ENCODE measurements around the gene HSD17B2.
"Not testable (repeated sequence)": the region's sequence is repeated elsewhere in the genome, so short reads cannot be mapped to it uniquely, and the experiment has no call there.

HSD17B2 gene

DNA sequence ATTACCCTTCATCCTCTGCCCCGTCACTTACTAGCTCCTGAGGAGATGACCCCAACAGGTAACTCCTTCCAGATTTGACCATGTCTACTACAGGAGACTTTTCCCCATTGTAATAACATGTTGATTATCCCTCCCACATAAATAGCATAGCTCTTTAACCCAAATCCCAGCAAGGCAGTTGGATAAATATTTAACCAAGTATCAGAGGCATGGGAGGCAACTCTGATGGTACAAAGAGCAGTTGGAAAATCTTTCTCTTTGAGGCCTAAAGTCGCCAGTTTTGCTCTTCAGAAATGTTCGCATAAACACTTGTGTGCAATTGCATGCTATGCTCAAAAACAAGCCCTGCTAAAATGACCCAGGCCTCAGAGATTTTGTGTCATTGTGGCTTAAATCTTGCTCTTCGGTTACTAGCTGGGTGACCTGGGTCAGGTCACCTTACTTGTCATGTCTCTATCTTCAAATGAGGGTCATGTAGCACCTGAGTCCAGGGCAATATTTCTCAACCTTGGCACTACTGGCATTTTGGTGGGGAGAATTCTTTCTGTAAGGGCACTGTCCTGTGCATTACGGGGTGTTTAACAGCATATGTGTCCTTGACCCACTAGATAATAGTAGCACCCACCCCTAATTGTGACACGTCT, 48.8 kb downstream of the HSD17B2 start:
- no peak for DNase-seq

DNA sequence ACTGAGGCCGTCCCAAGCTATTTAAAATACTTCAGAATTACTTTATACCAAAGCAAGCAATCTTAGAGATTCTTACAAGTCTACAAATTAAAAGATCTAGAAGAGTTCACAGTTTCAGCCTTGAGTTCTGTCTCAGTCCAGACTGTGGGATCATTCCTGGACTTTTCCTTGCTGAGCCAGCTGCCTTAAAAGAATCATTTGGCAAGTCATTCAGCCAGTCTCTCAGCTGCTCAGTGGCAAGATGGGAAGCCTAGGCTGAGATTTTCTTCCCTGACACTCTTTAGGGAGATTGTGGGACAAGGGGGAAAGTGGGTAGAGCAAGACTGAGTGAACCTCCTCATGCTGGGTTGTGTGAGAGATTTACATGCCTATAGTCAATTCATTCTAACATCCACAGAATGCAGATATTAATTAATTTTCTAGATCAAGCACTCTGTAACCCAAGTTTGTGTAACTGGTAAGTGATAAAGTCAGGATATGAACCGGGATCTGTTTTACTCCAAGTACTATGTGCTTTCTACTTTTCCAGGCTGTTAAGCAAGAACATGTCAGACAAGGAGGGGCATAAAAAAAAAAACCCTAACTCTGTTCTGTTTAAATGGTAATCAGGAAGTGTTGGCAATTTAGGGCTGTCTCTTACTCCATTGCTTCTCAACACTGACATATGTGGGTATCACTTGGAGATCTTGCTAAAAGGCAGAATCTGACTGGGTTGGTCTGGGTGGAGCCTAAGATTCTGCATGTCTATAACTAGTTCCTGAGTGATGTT, 50.1 kb downstream of the HSD17B2 start:
- no peak for DNase-seq

DNA sequence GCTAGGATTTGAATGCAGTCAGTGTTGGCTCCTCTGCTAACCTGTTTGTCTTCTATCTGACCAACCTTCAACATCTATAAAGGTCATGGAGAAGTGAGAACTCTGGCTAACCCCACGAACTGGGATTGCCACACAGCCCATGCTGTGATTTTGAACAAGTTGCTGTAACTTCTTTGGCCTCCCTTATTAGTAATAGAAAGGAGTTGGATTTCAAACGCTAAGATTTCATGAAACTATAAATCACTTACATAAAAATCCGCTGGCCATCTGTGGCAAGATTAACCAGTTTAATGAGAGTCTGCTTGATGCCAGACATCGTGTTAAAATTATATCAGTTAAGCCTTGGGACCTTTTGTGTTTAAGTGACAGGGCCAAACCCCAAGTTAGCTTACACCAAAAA, 53.4 kb downstream of the HSD17B2 start:
- no peak for DNase-seq

DNA sequence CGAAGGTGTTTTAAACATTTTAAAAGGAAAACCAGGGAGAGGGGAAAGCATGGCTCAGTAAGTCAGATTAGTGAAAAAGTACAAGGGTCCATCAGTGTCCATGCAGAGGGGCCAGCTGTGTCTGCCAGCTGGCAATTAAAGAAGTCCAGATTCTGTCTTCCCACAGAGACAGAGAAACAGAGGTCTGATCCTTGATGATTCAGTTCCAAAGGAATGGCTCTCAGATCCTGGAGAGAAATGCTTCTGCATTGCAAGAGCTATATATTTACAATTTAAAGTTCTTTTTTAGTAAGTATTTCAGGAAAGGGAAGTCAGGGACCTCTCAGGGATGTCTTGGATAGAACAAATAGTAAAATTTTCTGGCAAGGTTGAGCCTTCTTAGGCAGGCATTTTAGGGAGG, 56.2 kb downstream of the HSD17B2 start:
- no peak for DNase-seq

DNA sequence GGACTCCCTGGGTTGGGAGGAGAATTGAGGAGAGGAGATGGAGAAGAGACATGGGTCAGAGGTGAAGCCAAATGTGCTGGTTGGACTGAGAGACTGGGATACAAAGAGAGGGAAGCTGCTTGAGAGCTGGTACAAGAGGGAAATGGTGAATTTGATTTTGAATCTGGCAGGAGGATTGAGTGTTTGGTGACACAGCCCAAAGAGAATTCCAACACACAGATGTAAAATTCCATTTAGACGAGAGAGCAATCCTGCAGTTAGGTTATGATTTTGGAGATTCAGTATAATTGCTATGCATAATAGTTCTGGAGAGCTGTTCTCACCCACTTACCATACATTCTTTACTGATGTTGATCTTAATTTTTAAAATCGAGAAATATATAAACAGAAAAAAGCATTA, 57.7 kb downstream of the HSD17B2 start:
- no peak for DNase-seq

DNA sequence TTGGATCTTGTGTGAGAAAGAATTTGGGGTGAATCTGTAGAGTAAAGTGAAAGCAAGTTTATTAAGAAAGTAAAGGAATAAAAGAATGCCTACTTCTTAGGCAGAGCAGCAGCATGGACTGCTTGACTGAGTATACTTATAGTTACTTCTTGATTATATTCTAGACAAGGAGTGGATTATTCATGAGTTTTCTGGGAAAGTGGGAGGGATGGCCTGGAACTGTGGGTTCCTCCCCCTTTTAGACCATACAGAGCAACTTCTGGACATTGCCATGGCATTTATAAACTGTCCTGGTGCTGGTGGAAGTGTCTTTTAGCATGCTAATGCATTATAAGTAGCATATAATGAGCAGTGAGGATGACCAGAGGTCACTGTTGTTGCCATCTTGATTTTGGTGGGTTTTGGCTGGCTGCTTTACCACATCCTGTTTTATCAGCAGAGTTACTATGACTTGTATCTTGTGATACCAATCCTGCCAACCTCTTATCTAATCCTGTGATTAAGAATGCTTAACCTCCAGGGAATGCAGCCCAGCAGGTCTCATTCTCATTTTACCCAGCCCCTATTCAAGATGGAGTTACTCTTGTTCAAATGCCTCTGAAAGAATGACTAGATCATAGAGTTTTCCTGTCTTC, 58.7 kb downstream of the HSD17B2 start:
- no peak for DNase-seq

DNA sequence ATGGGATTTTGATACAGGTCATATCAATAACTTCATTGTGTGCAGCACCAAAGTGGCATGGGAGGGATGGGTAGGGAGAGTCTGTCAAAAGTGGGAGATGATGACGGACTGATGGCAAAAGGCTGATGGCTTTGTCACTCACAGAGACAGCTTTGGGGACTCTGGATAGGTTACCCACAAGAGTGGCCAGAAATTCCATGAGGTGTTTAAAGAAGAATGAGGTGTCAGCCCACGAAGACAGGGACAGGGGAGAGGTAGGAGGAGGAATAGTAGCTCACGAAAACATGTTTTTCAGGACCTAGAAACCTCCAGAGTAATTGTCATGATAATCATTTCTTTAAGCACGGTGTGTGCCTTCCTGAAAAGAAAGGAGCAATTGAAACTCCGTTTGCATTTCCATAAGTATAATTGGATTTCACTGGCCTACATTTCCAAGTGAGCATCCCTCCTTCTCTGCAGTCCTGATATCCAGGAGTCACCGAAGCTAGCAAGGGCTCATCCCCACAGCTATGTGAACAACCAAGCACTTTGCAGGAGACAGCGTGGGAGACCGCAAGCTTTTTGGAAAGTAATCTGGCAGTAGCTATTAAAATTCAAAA, 60.0 kb downstream of the HSD17B2 start:
- no peak for DNase-seq

DNA sequence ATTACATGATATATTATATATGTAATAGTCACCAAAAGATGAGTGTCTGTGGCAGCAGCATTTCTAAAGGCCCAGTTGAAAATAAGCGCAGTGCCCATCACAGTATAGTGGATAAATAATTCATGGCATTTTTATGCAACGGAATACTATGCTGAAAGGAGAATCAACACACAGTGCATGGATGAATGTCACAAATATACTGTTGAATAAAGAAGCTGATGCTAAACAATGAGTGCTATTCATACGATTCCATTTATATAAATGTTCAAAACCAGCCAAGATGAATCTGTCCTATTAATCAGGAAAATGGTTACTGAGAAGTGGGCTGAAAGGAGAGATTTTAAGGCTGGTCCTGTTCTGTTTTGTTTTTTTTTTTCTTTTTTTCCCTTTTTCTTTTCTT, 61.6 kb downstream of the HSD17B2 start:
- DNase-seq, result no peak

DNA sequence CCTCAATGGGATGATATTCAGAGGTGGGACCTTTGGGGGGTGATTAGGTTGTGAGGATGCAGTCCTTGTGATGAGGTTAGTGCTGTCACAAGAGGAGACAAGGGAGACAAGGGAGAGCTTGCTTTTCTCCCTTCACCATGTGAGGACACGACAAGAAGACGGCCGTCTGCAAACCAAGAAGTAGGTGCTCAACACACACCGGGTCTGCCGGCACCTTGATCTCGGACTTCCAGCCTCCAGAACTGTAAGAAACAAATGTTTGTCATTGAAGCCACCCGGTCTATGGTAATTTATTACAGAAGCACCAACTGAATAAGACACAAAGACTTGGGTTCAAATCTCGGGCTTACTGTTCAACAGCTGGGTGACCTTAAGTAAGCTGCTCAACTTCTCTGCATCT, 70.1 kb downstream of the HSD17B2 start:
- no peak for DNase-seq

DNA sequence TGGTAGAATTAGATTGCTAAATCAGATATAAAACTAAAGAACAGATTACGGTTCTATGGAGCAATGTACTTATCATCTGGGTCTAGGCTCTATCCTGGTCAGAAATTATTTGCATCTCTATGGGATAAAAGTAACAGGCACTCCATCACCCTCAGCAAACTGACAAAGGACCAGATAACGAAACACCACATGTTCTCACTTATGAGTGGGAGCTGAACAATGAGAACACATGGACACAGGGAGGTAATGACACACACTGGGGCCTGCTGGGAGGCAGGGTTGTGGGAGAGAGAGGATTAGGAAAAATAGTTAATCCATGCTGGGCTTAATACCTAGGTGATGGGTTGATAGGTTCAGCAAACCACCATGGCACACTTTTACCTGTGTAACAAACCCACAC, 73.0 kb downstream of the HSD17B2 start:
- no peak for DNase-seq

DNA sequence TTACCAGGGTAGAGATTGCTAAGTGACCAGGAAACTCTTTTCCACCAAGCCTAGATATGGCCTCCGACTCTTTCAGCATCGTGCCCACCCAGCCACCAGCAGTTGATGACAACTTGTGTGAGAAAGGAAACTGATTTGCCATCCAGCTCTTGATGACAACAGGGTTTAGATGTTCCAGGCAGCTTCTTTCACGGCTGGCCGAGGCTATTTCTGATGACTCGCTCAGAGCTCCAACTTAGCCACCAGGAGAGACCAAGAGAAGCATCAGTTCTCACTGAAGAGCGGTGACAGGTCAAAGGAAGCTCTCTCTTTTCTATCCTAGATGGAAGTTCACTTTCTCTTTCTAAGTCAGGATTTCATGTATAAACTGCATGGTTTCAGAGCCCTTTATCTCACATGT, 73.7 kb downstream of the HSD17B2 start:
- DNase-seq, result no peak

DNA sequence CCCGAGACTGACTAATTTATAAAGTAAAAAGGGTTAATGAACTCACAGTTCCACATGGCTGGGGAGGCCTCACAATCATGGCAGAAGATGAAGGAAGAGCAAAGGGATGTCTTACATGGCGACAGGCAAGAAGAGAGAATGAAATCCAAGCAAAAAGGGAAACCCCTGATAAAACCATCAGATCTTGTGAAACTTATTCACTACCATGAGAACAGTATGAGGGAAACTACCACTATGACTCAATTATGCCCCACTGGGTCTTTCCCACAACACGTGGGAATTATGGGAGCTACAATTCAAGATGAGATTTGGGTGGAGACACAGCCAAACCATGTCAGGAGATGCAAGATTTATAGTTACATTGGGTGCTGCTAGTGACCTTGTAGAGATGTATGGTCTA, 74.2 kb downstream of the HSD17B2 start:
- DNase-seq, result not testable (repeated sequence)

DNA sequence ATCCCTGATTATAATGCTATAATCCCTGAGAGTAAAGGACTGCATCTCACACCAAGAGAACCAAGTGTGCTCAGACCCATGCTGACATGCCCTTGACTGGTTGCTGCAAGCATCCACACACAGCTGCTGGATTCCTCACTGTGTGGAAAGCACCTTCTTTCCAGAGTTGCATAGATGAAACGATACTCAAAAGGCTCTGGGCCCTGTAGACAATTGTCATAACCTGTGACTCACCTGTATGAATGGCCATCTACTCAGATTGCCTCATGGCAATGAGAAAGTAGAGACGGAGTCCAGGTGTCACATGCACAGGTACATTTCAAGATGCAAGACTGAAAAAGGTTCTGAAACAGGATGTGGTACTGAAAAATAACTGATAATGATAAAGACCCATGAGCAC, 76.9 kb downstream of the HSD17B2 start:
- DNase-seq, result no peak

DNA sequence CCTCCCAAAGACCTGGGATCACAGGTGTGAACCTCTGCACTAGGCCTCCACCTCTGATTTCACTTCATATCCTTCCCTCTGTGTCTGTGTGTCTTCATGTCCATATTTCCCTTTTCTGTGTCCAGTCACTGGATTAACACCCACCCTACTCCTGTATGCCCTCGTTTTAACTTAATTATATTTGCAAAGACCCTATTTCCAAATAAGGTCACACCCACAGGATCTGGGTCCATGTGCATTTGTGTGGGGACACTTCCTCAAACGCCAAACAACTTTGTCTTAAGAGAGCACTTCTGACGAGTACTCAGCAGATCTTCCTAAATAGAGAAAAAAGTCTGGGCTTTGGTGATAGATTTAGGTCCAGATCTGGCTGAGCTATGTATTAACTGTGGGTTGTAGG, 78.7 kb downstream of the HSD17B2 start:
- no peak for DNase-seq

DNA sequence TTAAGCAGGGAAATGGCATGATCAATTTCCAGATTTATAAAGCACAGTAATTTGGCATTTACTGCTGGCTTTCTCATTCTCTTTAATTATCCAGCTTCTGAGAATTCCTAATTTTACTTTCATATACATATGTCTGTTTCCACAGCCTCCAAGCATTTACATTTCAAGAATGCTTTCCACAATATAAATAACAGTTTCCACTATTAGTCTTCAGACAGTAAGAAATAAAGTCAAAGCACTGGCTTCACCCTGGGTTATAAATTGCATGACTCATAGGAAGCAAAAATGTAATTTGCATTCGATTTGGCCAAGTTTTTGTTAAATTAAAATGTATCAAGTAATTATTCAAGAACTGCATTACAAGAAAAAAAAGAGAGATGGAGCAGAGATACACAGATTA, 81.5 kb downstream of the HSD17B2 start:
- DNase-seq, result no peak

DNA sequence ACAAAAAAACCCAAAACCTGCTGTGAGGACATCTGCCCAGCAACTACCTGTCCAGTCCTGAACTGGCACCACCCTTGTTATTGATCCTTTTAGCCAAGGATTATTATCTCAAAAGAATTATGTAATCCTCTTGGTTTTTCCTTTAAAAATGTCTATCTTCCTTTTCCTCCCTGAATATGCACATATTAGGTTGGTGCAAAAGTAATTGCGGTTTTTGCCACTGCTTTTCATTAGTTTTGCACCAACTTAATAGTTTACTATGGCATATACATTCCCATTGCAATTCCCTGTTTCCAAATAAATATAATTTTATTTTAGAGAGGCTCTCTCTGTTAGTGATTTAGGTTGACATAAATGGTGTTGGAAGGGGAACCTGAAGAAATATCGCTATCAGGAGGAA, 83.7 kb downstream of the HSD17B2 start:
- DNase-seq, result no peak

DNA sequence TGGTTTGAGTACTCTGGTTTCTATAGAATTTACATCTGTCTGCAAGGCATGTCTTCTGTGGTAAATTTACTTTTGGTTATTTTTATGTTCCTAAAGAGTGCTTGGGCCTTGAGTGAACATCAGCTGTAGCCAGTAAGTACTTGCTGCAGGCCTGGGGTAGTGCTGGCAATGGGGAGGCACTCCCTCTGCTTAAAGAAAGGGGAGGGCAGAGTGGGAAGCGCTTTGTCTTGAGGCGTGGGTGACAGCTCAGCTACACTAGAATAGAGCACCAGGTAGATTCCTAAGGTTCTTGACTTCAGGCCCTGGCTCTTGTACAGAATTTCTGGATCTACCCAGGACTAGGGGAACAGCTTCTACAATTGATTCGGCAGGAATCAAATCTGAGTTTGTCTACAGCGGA, 84.4 kb downstream of the HSD17B2 start:
- DNase-seq, result no peak

DNA sequence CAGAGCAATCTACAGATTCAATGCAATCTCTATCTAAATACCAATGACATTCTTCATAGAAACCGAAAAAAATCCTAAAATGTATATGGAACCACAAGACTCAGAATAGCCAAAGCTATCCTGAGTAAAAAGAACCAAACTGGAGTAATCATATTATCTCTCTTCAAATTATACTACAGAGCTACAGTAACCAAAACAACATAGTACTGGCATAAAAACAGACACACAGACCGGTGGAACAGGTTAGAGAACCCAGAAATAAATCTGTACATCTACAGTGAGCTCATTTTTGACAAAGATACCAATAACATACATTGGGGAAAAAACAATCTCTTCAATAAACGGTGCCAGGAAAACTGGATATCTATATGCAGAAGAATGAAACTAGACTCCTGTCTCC, 89.6 kb downstream of the HSD17B2 start:
- no peak for DNase-seq

DNA sequence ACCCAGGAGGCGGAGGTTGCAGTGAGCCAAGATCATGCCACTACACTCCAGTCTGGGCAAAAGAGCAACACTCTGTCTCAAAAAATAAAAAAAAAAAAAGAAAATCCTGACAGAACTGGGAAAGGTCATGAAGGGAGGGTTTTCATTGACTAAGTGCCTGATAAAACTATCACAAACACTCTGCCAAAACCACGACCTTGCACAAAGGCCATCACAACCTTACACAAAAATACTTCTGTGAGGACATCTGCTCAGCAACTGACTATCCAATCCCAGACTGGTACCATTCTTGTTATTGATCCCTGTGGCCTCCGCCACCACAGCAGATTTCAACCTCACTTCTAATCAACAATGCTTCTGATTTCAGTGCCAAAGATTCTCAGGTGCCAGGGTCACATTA, 94.8 kb downstream of the HSD17B2 start:
- DNase-seq, result no peak

DNA sequence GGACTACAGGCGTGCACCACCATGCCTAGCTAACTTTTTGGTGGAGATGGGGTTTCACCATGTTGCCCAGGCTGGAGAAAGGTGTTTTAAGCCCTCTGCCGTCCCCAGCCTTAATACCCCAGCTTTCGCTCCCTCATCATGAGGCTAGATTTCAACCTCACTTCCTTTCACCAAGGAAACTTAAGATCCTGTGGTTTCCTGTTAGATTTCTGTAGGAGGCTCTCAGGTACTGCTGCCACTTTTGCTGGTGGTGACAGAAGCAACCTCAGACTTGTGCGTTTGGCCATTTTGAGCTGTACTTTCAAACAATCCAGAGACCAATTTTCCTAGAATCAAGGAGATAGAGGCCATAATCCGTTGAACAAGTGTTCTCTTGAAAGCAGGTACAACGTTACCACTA, 98.7 kb downstream of the HSD17B2 start:
- peak; percentile 2 for DNase-seq

DNA sequence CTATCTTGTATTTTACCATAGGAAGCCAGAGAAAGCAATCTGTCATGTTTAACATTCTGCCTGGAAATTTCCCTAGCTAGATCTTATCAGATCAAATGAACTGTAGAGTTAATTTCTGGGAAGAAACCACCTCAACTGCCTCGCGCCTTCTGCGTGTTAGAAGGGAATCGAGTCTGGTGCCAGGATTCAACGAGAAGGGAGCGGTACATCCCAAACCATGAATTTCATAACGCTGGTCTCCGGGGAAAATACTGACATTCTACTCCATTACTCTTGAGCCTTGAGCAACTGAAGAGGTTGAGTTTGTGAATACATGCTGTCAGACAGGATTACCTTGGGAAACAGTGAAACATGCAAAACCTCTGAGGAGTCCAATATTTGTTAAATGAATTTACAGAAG, 99.8 kb downstream of the HSD17B2 start:
- no peak for DNase-seq

DNA sequence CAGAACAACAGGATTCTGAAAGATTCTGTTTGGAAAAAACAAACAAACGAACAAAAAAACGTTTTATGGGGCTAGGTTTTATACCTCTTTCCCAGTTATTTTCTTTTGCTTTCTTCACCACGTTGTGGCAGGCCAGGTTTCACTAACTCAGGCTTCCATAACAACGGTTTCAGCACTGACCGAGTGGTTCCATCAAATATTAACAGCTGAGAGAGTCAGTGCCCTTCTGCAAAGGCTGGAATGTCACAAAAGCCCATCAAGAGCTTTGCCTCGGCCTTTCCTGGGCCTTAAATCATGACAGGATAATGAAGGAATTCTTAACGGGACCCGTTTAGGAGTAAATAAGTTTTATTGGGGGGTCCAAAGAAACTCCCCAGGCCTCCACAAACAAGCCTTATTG, 100.8 kb downstream of the HSD17B2 start:
- no peak for DNase-seq

DNA sequence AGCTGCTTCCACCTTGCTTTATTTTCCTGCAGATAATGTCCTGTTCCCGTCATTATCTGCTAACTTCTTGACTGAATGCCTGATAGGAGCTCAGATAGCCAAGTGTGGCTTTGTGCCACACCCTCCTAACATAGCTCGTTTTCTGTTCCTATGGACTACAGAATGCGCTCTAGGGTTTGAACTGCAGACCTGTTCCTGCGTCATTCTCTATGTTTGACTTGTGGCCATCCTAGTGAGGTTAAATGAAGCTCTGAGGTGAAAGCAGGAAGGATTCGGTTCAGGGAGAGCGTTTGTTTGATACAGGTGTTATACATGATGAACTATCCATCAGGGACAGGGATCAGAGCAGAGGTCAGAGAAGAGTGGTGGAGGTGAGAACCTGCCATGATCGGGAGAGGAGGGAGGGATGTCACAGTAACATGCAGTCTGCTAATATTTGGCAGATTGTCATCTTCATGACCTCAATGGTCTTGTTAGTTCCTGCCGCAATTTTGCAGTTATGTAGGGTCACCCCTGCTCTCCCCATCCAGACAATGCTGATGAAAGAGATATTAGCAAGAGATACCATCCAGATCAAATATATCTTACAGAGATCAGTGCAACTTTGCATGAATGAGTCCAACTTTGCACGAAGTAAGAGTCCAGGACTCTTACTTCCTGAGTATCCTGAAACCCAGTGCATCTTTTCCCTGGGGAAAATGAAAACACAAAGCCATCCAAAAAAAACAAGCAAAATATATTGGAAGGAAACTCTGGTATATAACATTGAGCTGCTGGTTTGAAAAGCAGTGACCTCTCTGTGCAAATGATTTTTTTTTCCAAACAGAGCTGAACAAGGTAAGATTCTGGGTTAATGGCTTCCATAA, 102.1 kb downstream of the HSD17B2 start:
- DNase-seq, result no peak

All from activated naive CD4-positive, alpha-beta T cell treated with Interleukin-2 at 50 U/mL for 16 hours (primary cell).